GM12801 (cell line): ENCODE results near the gene C9orf152.

Experiments used
- CTCF ChIP-seq: IDR thresholded peaks from one replicate; pipeline ENCODE4 v1.5.1; 2011; ENCODE audit warnings: control low read depth; ENCODE audit not compliant: insufficient read length; ENCODE audit errors: extremely low read depth

Gene C9orf152

GRCh38 chr9:110214090-110214489, 6.1 kb upstream of the C9orf152 start:
- no peak for TF ChIP-seq CTCF

- TF ChIP-seq CTCF = no peak
Measured at GRCh38 chr9:110213413-110214044, 5.6 kb upstream of the C9orf152 start.

- TF ChIP-seq CTCF = no peak
Measured at GRCh38 chr9:110207071-110207641, 803 bp downstream of the C9orf152 start.

- TF ChIP-seq CTCF = no peak
Measured at GRCh38 chr9:110206389-110206788, 1.6 kb downstream of the C9orf152 start.

GRCh38 chr9:110202232-110202631, 5.7 kb downstream of the C9orf152 start:
- TF ChIP-seq CTCF = no peak

- no peak for TF ChIP-seq CTCF
Measured at GRCh38 chr9:110199643-110200042, 8.3 kb downstream of the C9orf152 start.

- TF ChIP-seq CTCF = no peak
Measured at GRCh38 chr9:110198357-110198756, 9.6 kb downstream of the C9orf152 start.
